HepG2 (cell line): ENCODE results near the gene XRCC5. TPM values are rescaled to one million over a fixed set of nuclear protein-coding genes. Genes with fewer than 3 reads are reported as not detected.

Source experiments
- ARID2 ChIP-seq: sonication (generic); formaldehyde crosslinking; IDR thresholded peaks from 2 replicates; pipeline ENCODE4 v1.8.1; 2022; ENCODE audit warnings: mild to moderate bottlenecking, missing genetic modification reagents, borderline replicate concordance
- ELF4 ChIP-seq: sonication (generic); formaldehyde crosslinking; IDR thresholded peaks from 2 replicates; pipeline ENCODE4 v1.5.0; 2020; ENCODE audit warnings: missing genetic modification reagents, mild to moderate bottlenecking, moderate library complexity, borderline replicate concordance
- GATAD2A ChIP-seq: IDR thresholded peaks from 2 replicates; pipeline ENCODE4 v1.6.1; 2016
- JUNB ChIP-seq: sonication (generic); formaldehyde crosslinking; IDR thresholded peaks from 2 replicates; pipeline ENCODE4 v1.8.0; 2022; ENCODE audit warnings: missing genetic modification reagents, mild to moderate bottlenecking, borderline replicate concordance
- LCORL ChIP-seq, 2 experiments: fragments of 450-650 bp in 1 of 2; sonication (generic) in 1 of 2; formaldehyde crosslinking in 1 of 2; IDR thresholded peaks; 2 replicates each; pipeline versions ENCODE4 v1.5.0 to v1.6.1; 2017 to 2020; ENCODE audit warnings: antibody characterized with exemption in 1 of 2, missing genetic modification reagents in 1 of 2
- NFE2L1 ChIP-seq: sonication (generic); formaldehyde crosslinking; IDR thresholded peaks from 2 replicates; pipeline ENCODE4 v1.4.0; 2020; ENCODE audit warnings: missing genetic modification reagents, mild to moderate bottlenecking, borderline replicate concordance
- POLR2G ChIP-seq: fragments of 200-400 bp; formaldehyde crosslinking; IDR thresholded peaks from 2 replicates; pipeline ENCODE4 v1.6.1; 2018; ENCODE audit warnings: mild to moderate bottlenecking, low read depth, low read length, moderate library complexity
- PRMT3 ChIP-seq: sonication (generic); formaldehyde crosslinking; IDR thresholded peaks from 2 replicates; pipeline ENCODE4 v1.8.1; 2022; ENCODE audit warnings: low read depth, mild to moderate bottlenecking, moderate library complexity, missing genetic modification reagents, borderline replicate concordance
- RXRB ChIP-seq: IDR thresholded peaks from 2 replicates; pipeline ENCODE4 v1.6.1; 2016; ENCODE audit warnings: borderline replicate concordance, missing genetic modification reagents, missing compliant biosample characterization
- SMAD1 ChIP-seq: sonication (generic); formaldehyde crosslinking; IDR thresholded peaks from 2 replicates; pipeline ENCODE4 v1.4.0; 2020; ENCODE audit warnings: missing genetic modification reagents, low read depth, mild to moderate bottlenecking, borderline replicate concordance
- STAG1 ChIP-seq: sonication (generic); formaldehyde crosslinking; IDR thresholded peaks from 2 replicates; pipeline ENCODE4 v1.4.0; 2020; ENCODE audit warnings: missing genetic modification reagents
- SYNCRIP ChIP-seq: fragments of 200-400 bp; formaldehyde crosslinking; IDR thresholded peaks from 2 replicates; pipeline ENCODE4 v1.6.1; 2018; ENCODE audit warnings: mild to moderate bottlenecking, low read depth, low read length; ENCODE audit not compliant: insufficient read depth
- TARDBP ChIP-seq: sonication (generic); formaldehyde crosslinking; IDR thresholded peaks from 2 replicates; pipeline ENCODE4 v1.8.0; 2022; ENCODE audit warnings: mild to moderate bottlenecking, missing genetic modification reagents
- ZNF274 ChIP-seq: sonication (generic); formaldehyde crosslinking; IDR thresholded peaks from 2 replicates; pipeline ENCODE4 v1.5.1; 2020; ENCODE audit warnings: mild to moderate bottlenecking, missing genetic modification reagents
- polyA plus RNA-seq, 8 experiments: library from polyadenylated mRNA; depleted of rRNA in 3 of 8; stranded (reverse) in 7 of 8; unstranded in 1 of 8; fragments of >200 nt; fragmentation: Illumina TruSeq in 4 of 8; extraction: Trizol in 4 of 8; gene quantifications; 2 replicates each; pipeline versions ENCODE4 v1.2.1 to v1.2.3, GENCODE V29; 2011 to 2016; ENCODE audit warnings: low read depth in 4 of 8, missing spikeins in 1 of 8, mixed read lengths in 1 of 8; ENCODE audit not compliant: insufficient read depth in 1 of 8
- total RNA-seq, 5 experiments: library from RNA; depleted of rRNA; stranded (reverse); fragments of >200 nt; fragmentation: Illumina TruSeq; extraction: Trizol; gene quantifications; 2 replicates each; pipeline ENCODE4 v1.2.3, GENCODE V29; 2016; ENCODE audit warnings: low read depth in 1 of 5
- TF ChIP-seq, protein P1 (sequence below): sonication (generic); formaldehyde crosslinking; IDR thresholded peaks from 2 replicates; pipeline ENCODE4 v1.8.1; 2023; ENCODE audit warnings: mild to moderate bottlenecking, missing genetic modification reagents, borderline replicate concordance
- TF ChIP-seq, protein P2 (sequence below): sonication (generic); formaldehyde crosslinking; IDR thresholded peaks from 2 replicates; pipeline ENCODE4 v1.8.0; 2022; ENCODE audit warnings: mild to moderate bottlenecking, missing genetic modification reagents, borderline replicate concordance
- TF ChIP-seq, protein P3 (sequence below), 2 experiments: sonication (generic) in 1 of 2; formaldehyde crosslinking in 1 of 2; IDR thresholded peaks; 2 replicates each; pipeline versions ENCODE4 v1.6.1 to v1.9.0; 2014 to 2022; ENCODE audit warnings: antibody characterized with exemption in 1 of 2, borderline replicate concordance in 1 of 2, inconsistent platforms in 1 of 2, low read depth in 1 of 2, missing genetic modification reagents in 1 of 2
- TF ChIP-seq, protein P4 (sequence below): fragments of 450-650 bp; IDR thresholded peaks from 2 replicates; pipeline ENCODE4 v1.6.1; 2016

The XRCC5 gene
- total and polyA plus RNA-seq, 2 of the 13 experiments (the other 11 are each of a cell fraction or from before 2014, with no cell fraction given), result 264 to 454 TPM

DNA sequence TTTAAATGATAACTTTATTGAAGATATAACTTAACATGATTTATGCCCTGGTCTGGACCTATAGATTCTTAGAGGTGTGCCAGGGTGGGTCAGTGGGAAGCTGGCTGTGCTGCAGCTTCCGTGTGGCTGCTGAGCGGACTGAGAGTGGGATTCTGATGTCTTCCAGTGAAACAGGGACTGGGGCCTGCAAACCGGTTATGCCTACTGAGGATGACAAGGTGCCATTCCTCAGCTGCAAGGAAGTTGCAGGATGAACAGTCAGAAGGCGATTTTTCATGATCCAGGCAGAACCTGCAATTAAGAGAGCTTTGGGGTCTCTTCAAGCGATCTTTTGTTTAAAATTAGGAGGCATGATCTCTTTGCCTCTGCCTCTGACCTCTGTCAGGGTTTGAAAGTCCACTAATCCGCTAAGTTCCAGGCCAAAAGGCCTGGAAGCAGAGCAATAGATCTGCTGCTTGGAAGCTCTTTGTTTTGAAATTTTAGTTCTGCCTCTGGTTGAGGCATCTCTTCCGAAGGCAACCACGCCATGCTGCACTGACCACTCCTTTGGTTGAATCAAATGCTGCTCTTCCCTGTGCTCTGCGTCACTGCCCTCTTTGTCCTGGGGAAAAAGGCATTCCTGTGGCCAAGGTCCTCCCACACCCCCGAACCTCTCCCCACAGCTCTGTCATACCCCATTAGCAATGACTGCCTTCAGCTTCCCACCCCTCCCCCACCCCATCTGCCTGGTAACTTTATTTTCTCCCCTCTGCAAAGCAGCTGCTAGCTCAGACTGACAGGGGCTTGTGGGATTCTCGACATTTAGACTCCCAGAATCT is 25.5 kb upstream of the XRCC5 start (continued):
- TF ChIP-seq POLR2G (no peak), ELF4 (CRISPR knock-in tag) (no peak), ARID2 (no peak; the same call in 1 of the 2 replicates), SMAD1 (CRISPR knock-in tag) (no peak), STAG1 (CRISPR knock-in tag) (no peak), SYNCRIP (no peak), PRMT3 (CRISPR knock-in tag) (no peak), JUNB (CRISPR knock-in tag) (no peak), GATAD2A (CRISPR knock-in tag) (no peak; the same call in 1 of the 2 replicates), RXRB (CRISPR knock-in tag) (peak; percentile 7; the same call in 1 of the 2 replicates), ZNF274 (CRISPR knock-in tag) (no peak), NFE2L1 (CRISPR knock-in tag) (no peak), TARDBP (no peak), LCORL (IDR thresholded peaks at IDR 0.05) (no peak), LCORL (CRISPR knock-in tag; IDR thresholded peaks at IDR 0.05) (0 out of 2 replicates have a peak, but pooled peaks have one; percentile 53)
- TF ChIP-seq, protein P1, sequence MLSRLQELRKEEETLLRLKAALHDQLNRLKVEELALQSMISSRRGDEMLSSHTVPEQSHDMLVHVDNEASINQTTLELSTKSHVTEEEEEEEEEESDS (CRISPR knock-in tag), result no peak
- TF ChIP-seq, protein P2, sequence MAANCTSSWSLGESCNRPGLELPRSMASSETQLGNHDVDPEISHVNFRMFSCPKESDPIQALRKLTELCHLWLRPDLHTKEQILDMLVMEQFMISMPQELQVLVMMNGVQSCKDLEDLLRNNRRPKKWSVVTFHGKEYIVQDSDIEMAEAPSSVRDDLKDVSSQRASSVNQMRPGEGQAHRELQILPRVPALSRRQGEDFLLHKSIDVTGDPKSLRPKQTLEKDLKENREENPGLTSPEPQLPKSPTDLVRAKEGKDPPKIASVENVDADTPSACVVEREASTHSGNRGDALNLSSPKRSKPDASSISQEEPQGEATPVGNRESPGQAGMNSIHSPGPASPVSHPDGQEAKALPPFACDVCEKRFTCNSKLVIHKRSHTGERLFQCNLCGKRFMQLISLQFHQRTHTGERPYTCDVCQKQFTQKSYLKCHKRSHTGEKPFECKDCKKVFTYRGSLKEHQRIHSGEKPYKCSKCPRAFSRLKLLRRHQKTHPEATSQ (CRISPR knock-in tag), result no peak
- TF ChIP-seq, protein P3, sequence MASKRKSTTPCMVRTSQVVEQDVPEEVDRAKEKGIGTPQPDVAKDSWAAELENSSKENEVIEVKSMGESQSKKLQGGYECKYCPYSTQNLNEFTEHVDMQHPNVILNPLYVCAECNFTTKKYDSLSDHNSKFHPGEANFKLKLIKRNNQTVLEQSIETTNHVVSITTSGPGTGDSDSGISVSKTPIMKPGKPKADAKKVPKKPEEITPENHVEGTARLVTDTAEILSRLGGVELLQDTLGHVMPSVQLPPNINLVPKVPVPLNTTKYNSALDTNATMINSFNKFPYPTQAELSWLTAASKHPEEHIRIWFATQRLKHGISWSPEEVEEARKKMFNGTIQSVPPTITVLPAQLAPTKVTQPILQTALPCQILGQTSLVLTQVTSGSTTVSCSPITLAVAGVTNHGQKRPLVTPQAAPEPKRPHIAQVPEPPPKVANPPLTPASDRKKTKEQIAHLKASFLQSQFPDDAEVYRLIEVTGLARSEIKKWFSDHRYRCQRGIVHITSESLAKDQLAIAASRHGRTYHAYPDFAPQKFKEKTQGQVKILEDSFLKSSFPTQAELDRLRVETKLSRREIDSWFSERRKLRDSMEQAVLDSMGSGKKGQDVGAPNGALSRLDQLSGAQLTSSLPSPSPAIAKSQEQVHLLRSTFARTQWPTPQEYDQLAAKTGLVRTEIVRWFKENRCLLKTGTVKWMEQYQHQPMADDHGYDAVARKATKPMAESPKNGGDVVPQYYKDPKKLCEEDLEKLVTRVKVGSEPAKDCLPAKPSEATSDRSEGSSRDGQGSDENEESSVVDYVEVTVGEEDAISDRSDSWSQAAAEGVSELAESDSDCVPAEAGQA (IDR thresholded peaks at IDR 0.05; ENCODE audit: low read depth), result no peak
- TF ChIP-seq, protein P3 (CRISPR knock-in tag; IDR thresholded peaks at IDR 0.05; ENCODE audit: borderline replicate concordance), result no peak
- TF ChIP-seq, protein P4, sequence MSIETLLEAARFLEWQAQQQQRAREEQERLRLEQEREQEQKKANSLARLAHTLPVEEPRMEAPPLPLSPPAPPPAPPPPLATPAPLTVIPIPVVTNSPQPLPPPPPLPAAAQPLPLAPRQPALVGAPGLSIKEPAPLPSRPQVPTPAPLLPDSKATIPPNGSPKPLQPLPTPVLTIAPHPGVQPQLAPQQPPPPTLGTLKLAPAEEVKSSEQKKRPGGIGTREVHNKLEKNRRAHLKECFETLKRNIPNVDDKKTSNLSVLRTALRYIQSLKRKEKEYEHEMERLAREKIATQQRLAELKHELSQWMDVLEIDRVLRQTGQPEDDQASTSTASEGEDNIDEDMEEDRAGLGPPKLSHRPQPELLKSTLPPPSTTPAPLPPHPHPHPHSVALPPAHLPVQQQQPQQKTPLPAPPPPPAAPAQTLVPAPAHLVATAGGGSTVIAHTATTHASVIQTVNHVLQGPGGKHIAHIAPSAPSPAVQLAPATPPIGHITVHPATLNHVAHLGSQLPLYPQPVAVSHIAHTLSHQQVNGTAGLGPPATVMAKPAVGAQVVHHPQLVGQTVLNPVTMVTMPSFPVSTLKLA, result no peak
